ENCODE measurements around the gene OS9.
A peak's percentile ranks its signal among the peaks of the same experiment; 100 is the strongest.
"Not testable (repeated sequence)": the region's sequence is repeated elsewhere in the genome, so short reads cannot be mapped to it uniquely, and the experiment has no call there.

OS9 gene

GRCh38 chr12:57693659-57694458 lies at the start of gene OS9:
TSS of gene OS9 (plus strand) at chr12:57694132. CDS start at chr12:57694162, 30 bp downstream.
- peak; percentile 98 for DNase-seq

GRCh38 chr12:57645990-57646658 lies 47.8 kb upstream of the OS9 start:
- not testable (repeated sequence) for DNase-seq

GRCh38 chr12:57646659-57647049 lies 47.3 kb upstream of the OS9 start:
- DNase-seq: not testable (repeated sequence)

- no peak for DNase-seq
Observed at GRCh38 chr12:57654042-57654441, 39.9 kb upstream of the OS9 start.

- DNase-seq: no peak
Observed at GRCh38 chr12:57655541-57656240, 38.2 kb upstream of the OS9 start.

GRCh38 chr12:57656408-57656807 lies 37.5 kb upstream of the OS9 start:
- DNase-seq: not testable (repeated sequence)

GRCh38 chr12:57657744-57658143 lies 36.2 kb upstream of the OS9 start:
- DNase-seq: no peak

GRCh38 chr12:57658890-57659289 lies 35.0 kb upstream of the OS9 start:
- DNase-seq: no peak

- no peak for DNase-seq
Observed at GRCh38 chr12:57661376-57661775, 32.6 kb upstream of the OS9 start.

- DNase-seq: not testable (repeated sequence)
Observed at GRCh38 chr12:57665066-57665820, 28.7 kb upstream of the OS9 start.

- no peak for DNase-seq
Observed at GRCh38 chr12:57666897-57667296, 27.0 kb upstream of the OS9 start.

GRCh38 chr12:57669691-57670090 lies 24.2 kb upstream of the OS9 start:
- DNase-seq: not testable (repeated sequence)

- not testable (repeated sequence) for DNase-seq
Observed at GRCh38 chr12:57671811-57672210, 22.1 kb upstream of the OS9 start.

- DNase-seq: no peak
Observed at GRCh38 chr12:57672801-57673200, 21.1 kb upstream of the OS9 start.

GRCh38 chr12:57674691-57675090 lies 19.2 kb upstream of the OS9 start:
- DNase-seq: no peak

- DNase-seq: not testable (repeated sequence)
Observed at GRCh38 chr12:57677947-57678346, 16.0 kb upstream of the OS9 start.

- DNase-seq: no peak
Observed at GRCh38 chr12:57679697-57680096, 14.2 kb upstream of the OS9 start.

- no peak for DNase-seq
Observed at GRCh38 chr12:57687862-57688261, 6.1 kb upstream of the OS9 start.

- DNase-seq: no peak
Observed at GRCh38 chr12:57688931-57689330, 5.0 kb upstream of the OS9 start.

- DNase-seq: no peak
Observed at GRCh38 chr12:57692500-57692899, 1.4 kb upstream of the OS9 start.

GRCh38 chr12:57693317-57693658 lies 644 bp upstream of the OS9 start:
- DNase-seq: no peak

- no peak for DNase-seq
Observed at GRCh38 chr12:57694459-57695019, 607 bp downstream of the OS9 start.

All from GDM1 (cell line).